RWPE2 (cell line): ENCODE measurements around the gene TPI1.
A peak's percentile ranks its signal among the peaks of the same experiment; 100 is the strongest.

Source experiments
- ATAC-seq: fragments of 200-7000 bp; cut with Tn5 transposase; 3 replicates; pipeline ENCODE4 v1.9.1; 2021; ENCODE audit warnings: low read depth
- DNase-seq: peaks from one replicate; pipeline ENCODE4 v3.0.0-alpha.2; 2020; ENCODE audit warnings: low spot score
- H3K27ac ChIP-seq: fragments of 450-650 bp; 2 replicates; pipeline ENCODE4 v1.5.1; 2017; ENCODE audit warnings: mild to moderate bottlenecking; ENCODE audit not compliant: poor library complexity, severe bottlenecking
- H3K27me3 ChIP-seq: fragments of 250-450 bp; sonication (Bioruptor Pico); 2 replicates; pipeline ENCODE4 v1.5.1; 2021; ENCODE audit warnings: mild to moderate bottlenecking, moderate library complexity; ENCODE audit not compliant: insufficient read depth, poor library complexity, severe bottlenecking
- H3K36me3 ChIP-seq: fragments of 250-450 bp; sonication (Bioruptor Pico); 2 replicates; pipeline ENCODE4 v1.5.1; 2020; ENCODE audit warnings: low read depth, mild to moderate bottlenecking, moderate library complexity
- H3K4me1 ChIP-seq: fragments of 250-450 bp; sonication (Bioruptor Pico); 2 replicates; pipeline ENCODE4 v1.5.1; 2021; ENCODE audit warnings: mild to moderate bottlenecking, moderate library complexity; ENCODE audit not compliant: insufficient read depth, poor library complexity, severe bottlenecking
- H3K4me3 ChIP-seq: fragments of 250-450 bp; sonication (Bioruptor Pico); 2 replicates; pipeline ENCODE4 v1.5.1; 2021; ENCODE audit warnings: mild to moderate bottlenecking, moderate library complexity; ENCODE audit not compliant: severe bottlenecking
- H3K9me3 ChIP-seq: fragments of 250-450 bp; sonication (Bioruptor Pico); 2 replicates; pipeline ENCODE4 v1.5.1; 2021; ENCODE audit warnings: mild to moderate bottlenecking, moderate library complexity; ENCODE audit not compliant: severe bottlenecking
- CTCF ChIP-seq: fragments of 450-650 bp; IDR thresholded peaks from one replicate; pipeline ENCODE4 v1.5.1; 2017; ENCODE audit warnings: mild to moderate bottlenecking, moderate library complexity; ENCODE audit not compliant: poor library complexity, severe bottlenecking

TPI1 gene

DNA sequence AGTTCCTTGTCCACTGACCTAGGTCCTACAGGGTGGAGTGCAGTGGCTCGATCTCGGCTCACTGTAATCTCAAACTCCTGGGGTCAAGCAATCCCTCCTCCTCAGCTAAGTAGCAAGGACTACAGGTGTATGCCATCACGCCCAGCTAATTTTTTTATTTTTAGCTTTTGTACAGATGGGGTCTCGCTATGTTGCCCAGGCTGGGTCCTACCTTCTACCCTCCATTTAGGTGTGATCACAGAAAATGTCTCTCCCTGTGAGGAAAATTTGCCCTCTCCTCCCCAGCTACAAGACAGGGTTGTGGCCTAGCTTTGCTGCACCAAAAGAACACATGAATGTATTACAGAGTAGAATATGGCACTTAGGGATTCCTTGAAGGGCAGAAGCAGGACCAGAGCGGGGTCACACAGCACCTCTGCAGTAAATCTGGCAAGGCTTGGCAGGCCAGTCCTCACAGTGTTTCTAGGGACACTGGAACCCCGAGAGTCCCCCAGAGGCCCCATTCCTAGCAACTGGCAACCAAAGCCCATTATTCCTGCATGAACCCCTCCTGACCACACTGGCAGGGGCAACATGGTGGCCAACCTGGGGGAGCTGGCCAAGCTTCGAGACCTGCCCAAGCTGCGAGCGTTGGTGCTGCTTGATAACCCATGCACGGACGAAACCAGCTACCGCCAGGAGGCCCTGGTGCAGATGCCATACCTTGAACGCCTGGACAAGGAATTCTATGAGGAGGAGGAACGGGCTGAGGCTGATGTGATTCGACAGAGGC is 45.0 kb downstream of the TPI1 start:
- Histone ChIP-seq H3K27me3 (no peaks in the 10 kb centered on the region), H3K9me3 (no peaks in the 10 kb centered on the region), H3K4me3 (no peak overlapping the region), H3K27ac (no peak overlapping the region), H3K36me3 (peaks cover 9% of the 10 kb centered on the region; the same call in 1 of the 2 replicates), H3K4me1 (no peaks in the 10 kb centered on the region)
- DNase-seq (no peak), ATAC-seq (no peak)
- no peak for TF ChIP-seq CTCF

GRCh38 chr12:6914246-6914946 is 47.1 kb downstream of the TPI1 start, which contains the start of gene ENO2:
Gene ENO2 (plus strand): TSS chr12:6914580. CDS start chr12:6915833, 1,253 bp downstream.
- no peak for TF ChIP-seq CTCF
- H3K4me3 ChIP-seq: peak within 1 kb of the TSS; percentile 59
- peak; percentile 88 for ATAC-seq
- no peaks in the 10 kb centered on the region for H3K9me3 ChIP-seq
- peaks cover 24% of the 10 kb centered on the region for H3K36me3 ChIP-seq
- peaks cover 3% of the 10 kb centered on the region for H3K4me1 ChIP-seq
- H3K27ac ChIP-seq: peak within 1 kb of the TSS; percentile 14
- DNase-seq: no peak
- H3K27me3 ChIP-seq: no peaks in the 10 kb centered on the region

DNA sequence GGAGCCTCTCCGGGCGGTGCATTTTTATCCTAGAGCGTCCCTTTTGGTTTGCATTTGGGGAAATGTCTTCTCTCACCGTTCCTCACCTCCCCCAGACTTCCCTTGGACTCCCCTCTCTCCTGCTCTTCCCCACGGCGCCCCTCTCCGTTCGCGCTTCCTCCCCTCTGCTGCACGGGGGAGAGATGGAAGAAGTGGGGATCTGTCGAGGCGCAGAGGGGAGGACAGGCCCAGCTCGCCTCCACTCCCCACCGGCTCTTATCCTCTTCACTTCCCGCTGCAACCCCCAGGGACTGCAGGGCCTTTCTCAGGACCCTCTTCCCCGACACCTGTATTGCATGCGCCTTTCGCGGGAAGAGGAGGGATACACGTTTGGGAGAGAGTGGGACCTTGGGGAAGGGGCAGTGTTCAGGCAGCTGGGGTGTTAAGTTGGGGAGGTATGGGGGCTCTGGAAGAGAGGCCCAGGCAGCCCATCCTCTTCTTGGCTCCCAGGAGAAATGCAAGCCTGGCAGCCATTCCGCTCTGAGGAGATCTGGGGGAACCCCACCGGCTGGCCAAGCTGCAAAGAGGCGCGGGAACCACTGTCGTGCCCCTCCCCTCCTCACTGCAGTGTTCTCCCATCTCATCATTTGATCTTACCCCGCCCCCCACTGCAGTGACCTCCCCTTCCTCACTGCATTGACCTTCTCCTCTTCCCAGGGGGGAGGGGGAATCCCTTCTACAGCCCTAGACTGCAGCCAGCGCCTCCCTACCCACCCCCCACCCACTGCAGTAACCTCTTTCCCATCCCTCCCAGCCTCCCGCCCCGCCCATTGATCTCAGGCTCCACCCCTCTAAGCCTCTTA is 47.8 kb downstream of the TPI1 start:
- peak overlapping the region; percentile 14 for H3K27ac ChIP-seq
- peak overlapping the region; percentile 59 for H3K4me3 ChIP-seq
- H3K36me3 ChIP-seq: peaks cover 30% of the 10 kb centered on the region
- ATAC-seq (0 out of 3 replicates have a peak, but pooled peaks have one; percentile 2), DNase-seq (no peak)
- no peak for TF ChIP-seq CTCF
- no peaks in the 10 kb centered on the region for H3K9me3 ChIP-seq
- H3K27me3 ChIP-seq: no peaks in the 10 kb centered on the region
- peaks cover 6% of the 10 kb centered on the region for H3K4me1 ChIP-seq

GRCh38 chr12:6915789-6916285 is 48.5 kb downstream of the TPI1 start:
- DNase-seq: no peak
- H3K36me3 ChIP-seq: peaks cover 30% of the 10 kb centered on the region
- peaks cover 6% of the 10 kb centered on the region for H3K4me1 ChIP-seq
- no peak overlapping the region for H3K4me3 ChIP-seq
- H3K27ac ChIP-seq: no peak overlapping the region
- ATAC-seq: no peak
- H3K9me3 ChIP-seq: no peaks in the 10 kb centered on the region
- no peak for TF ChIP-seq CTCF
- no peaks in the 10 kb centered on the region for H3K27me3 ChIP-seq
